ENCODE data around the gene PRRC2B. TPM values are rescaled to one million over a fixed set of nuclear protein-coding genes. Genes with fewer than 3 reads are reported as not detected.
A peak's percentile ranks its signal among the peaks of the same experiment; 100 is the strongest.

Gene PRRC2B
- total and polyA plus RNA-seq, 2 experiments from 2014 or later, result 45.0 to 193 TPM

GRCh38 chr9:131404581-131404980 is 10.7 kb downstream of the PRRC2B start:
- Histone ChIP-seq H3K4me2 (peak overlapping the region; percentile 71), H3K4me1 (ENCODE audit: insufficient read depth) (peaks cover 94% of the 10 kb centered on the region), H4K20me1 (replicated peaks; ENCODE audit: insufficient read depth) (peaks cover 70% of the 10 kb centered on the region), H3K36me3 (ENCODE audit: insufficient read depth) (no peaks in the 10 kb centered on the region), H2AFZ (no peak overlapping the region), H3F3A (replicated peaks; ENCODE audit: low read depth) (peaks cover 26% of the 10 kb centered on the region; the same call in 1 of the 2 replicates), H3K79me2 (replicated peaks; ENCODE audit: insufficient read depth) (peaks cover 100% of the 10 kb centered on the region), H3K4me3 (peak overlapping the region; percentile 28), H3K27me3 (ENCODE audit: insufficient read depth) (no peaks in the 10 kb centered on the region), H3K27ac (ENCODE audit: low read depth) (peak overlapping the region; percentile 83), H3K9me2 (ENCODE audit: insufficient read depth) (no peaks in the 10 kb centered on the region)
- H3K27me3 Mint-ChIP-seq (ENCODE audit: insufficient read depth, low read depth, poor library complexity), result peaks cover 27% of the 10 kb centered on the region
- peaks cover 90% of the 10 kb centered on the region for H3K4me1 Mint-ChIP-seq
- no peaks in the 10 kb centered on the region for H3K9me3 Mint-ChIP-seq
- H3K27ac Mint-ChIP-seq, result peak overlapping the region; percentile 96
- DNase-seq (ENCODE audit: low spot score) (no peak), ATAC-seq (no peak)
- peaks cover 20% of the 10 kb centered on the region; the same call in 2 of the 3 replicates for H3K36me3 Mint-ChIP-seq (ENCODE audit: low read depth)
- TF ChIP-seq EZH2 (IDR thresholded peaks at IDR 0.05; ENCODE audit: low read depth, unreplicated experiment), result no peak
- TF ChIP-seq CREB1 (CRISPR knock-in tag; IDR thresholded peaks at IDR 0.05; ENCODE audit: low read depth), result no peak
- TF ChIP-seq JUNB (IDR thresholded peaks at IDR 0.05; ENCODE audit: unreplicated experiment), result no peak
- TF ChIP-seq ZNF331 (CRISPR knock-in tag; IDR thresholded peaks at IDR 0.05; ENCODE audit: low read depth), result no peak
- TF ChIP-seq NANOG (IDR thresholded peaks at IDR 0.05; ENCODE audit: borderline replicate concordance), result no peak
- no peak for TF ChIP-seq REST (IDR thresholded peaks at IDR 0.05; ENCODE audit: unreplicated experiment)
- TF ChIP-seq EZH2phosphoT487 (IDR thresholded peaks at IDR 0.05; ENCODE audit: unreplicated experiment), result no peak
- H3K4me3 Mint-ChIP-seq, result peak overlapping the region; percentile 60

DNA sequence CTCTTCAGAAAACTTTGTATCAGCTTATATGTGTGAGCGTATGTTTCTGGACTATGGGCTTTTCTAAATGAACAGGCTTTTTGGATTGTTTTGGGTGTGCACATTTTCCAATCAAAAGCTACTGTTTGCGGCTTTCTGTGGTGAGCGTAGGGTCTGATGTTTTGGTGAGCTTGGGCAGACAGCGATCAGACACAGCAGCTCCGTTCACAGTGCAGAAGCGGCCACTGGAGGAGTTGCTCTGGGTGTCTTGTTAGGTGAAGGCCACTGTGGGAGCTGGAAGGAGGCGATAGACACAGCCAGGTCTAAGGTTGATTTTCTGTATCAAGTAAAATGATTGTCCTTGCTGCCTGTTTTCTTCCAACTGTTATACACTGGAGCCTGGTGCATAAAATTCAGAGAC is 11.1 kb downstream of the PRRC2B start:
- no peaks in the 10 kb centered on the region for H3K36me3 ChIP-seq (ENCODE audit: insufficient read depth)
- peaks cover 26% of the 10 kb centered on the region; the same call in 1 of the 2 replicates for H3F3A ChIP-seq (replicated peaks; ENCODE audit: low read depth)
- DNase-seq (ENCODE audit: low spot score), result no peak
- Mint-ChIP-seq H3K27ac (peak overlapping the region; percentile 96), H3K27me3 (ENCODE audit: insufficient read depth, low read depth, poor library complexity) (peaks cover 27% of the 10 kb centered on the region), H3K4me3 (peak overlapping the region; percentile 60), H3K36me3 (ENCODE audit: low read depth) (peaks cover 16% of the 10 kb centered on the region; the same call in 2 of the 3 replicates), H3K9me3 (no peaks in the 10 kb centered on the region), H3K4me1 (peaks cover 90% of the 10 kb centered on the region)
- H3K27me3 ChIP-seq (ENCODE audit: insufficient read depth), result no peaks in the 10 kb centered on the region
- no peaks in the 10 kb centered on the region for H3K9me2 ChIP-seq (ENCODE audit: insufficient read depth)
- no peak overlapping the region for H2AFZ ChIP-seq
- H4K20me1 ChIP-seq (replicated peaks; ENCODE audit: insufficient read depth), result peaks cover 70% of the 10 kb centered on the region
- peaks cover 94% of the 10 kb centered on the region for H3K4me1 ChIP-seq (ENCODE audit: insufficient read depth)
- peaks cover 100% of the 10 kb centered on the region for H3K79me2 ChIP-seq (replicated peaks; ENCODE audit: insufficient read depth)
- peak overlapping the region; percentile 28 for H3K4me3 ChIP-seq
- peak overlapping the region; percentile 71 for H3K4me2 ChIP-seq
- H3K27ac ChIP-seq (ENCODE audit: low read depth), result peak overlapping the region; percentile 83
- peak; percentile 1; the same call in 2 of the 3 replicates for ATAC-seq
- TF ChIP-seq STAT1 (IDR thresholded peaks at IDR 0.05; ENCODE audit: unreplicated experiment), result no peak
- TF ChIP-seq ZNF114 (CRISPR knock-in tag; IDR thresholded peaks at IDR 0.05), result no peak
- TF ChIP-seq EZH2phosphoT487 (IDR thresholded peaks at IDR 0.05; ENCODE audit: unreplicated experiment), result no peak
- TF ChIP-seq, protein P1, sequence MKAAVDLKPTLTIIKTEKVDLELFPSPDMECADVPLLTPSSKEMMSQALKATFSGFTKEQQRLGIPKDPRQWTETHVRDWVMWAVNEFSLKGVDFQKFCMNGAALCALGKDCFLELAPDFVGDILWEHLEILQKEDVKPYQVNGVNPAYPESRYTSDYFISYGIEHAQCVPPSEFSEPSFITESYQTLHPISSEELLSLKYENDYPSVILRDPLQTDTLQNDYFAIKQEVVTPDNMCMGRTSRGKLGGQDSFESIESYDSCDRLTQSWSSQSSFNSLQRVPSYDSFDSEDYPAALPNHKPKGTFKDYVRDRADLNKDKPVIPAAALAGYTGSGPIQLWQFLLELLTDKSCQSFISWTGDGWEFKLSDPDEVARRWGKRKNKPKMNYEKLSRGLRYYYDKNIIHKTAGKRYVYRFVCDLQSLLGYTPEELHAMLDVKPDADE (IDR thresholded peaks at IDR 0.05), result no peak
- no peak for TF ChIP-seq CREB1 (CRISPR knock-in tag; IDR thresholded peaks at IDR 0.05; ENCODE audit: low read depth)
- no peak for TF ChIP-seq REST (IDR thresholded peaks at IDR 0.05; ENCODE audit: unreplicated experiment)
- no peak for TF ChIP-seq NANOG (IDR thresholded peaks at IDR 0.05; ENCODE audit: borderline replicate concordance)
- TF ChIP-seq POLR2AphosphoS5 (IDR thresholded peaks at IDR 0.05; ENCODE audit: low read depth), result no peak
- no peak for TF ChIP-seq EZH2 (IDR thresholded peaks at IDR 0.05; ENCODE audit: low read depth, unreplicated experiment)
